GM12878 (cell line): ENCODE measurements around the gene MAGI2. TPM values are rescaled to one million over a fixed set of nuclear protein-coding genes. Genes with fewer than 3 reads are reported as not detected.

Source experiments
- ATAC-seq: fragments of 200-7000 bp; cut with Tn5 transposase; 3 replicates; pipeline ENCODE4 v1.9.1; 2020; ENCODE audit warnings: mild to moderate bottlenecking, moderate library complexity
- BruUV-seq: library from RNA; stranded (reverse); fragments of 400-500 nt; replicated peaks from 2 replicates; lab custom pipeline; 2021; lab: Mats Ljungman, UMichigan
- CTCF ChIA-PET: fragments of 300-600 bp; sonication (Branson Sonifier 250); formaldehyde crosslinking; extraction: SDS; loops from one replicate; lab custom pipeline; 2021; ENCODE audit warnings: inconsistent platforms; lab: Yijun Ruan, JAX
- POLR2A ChIA-PET: fragments of 350-600 bp; formaldehyde crosslinking; extraction: SDS; loops from one replicate; lab custom pipeline; 2021; ENCODE audit warnings: inconsistent platforms; lab: Charles Lee
- RAD21 ChIA-PET: fragments of 300-600 bp; sonication (Branson Sonifier 250); formaldehyde crosslinking; loops from one replicate; lab custom pipeline; 2023; ENCODE audit warnings: antibody characterized with exemption; ENCODE audit not compliant: unreplicated experiment; lab: Charles Lee
- SMC1A ChIA-PET: fragments of 300-600 bp; sonication (Branson Sonifier 250); formaldehyde crosslinking; loops from one replicate; lab custom pipeline; 2023; ENCODE audit not compliant: unreplicated experiment, uncharacterized antibody; lab: Charles Lee
- DNase-seq: peaks from one replicate; pipeline ENCODE4 v3.0.0-alpha.2; 2011; ENCODE audit warnings: low read depth, low spot score
- FAIRE-seq: peaks from 3 replicates; lab custom pipeline; 2011; peaks lifted over from hg19 to GRCh38; lab: Jason Lieb, UNC
- H2AFZ ChIP-seq: 2 replicates; pipeline ENCODE4 v1.6.0; 2011; ENCODE audit warnings: low read depth, low read length, control low read depth; ENCODE audit not compliant: control insufficient read depth
- H3K27ac ChIP-seq: 2 replicates; pipeline ENCODE4 v1.5.1; 2011; ENCODE audit warnings: control low read depth; ENCODE audit not compliant: control insufficient read depth, insufficient read depth
- H3K27me3 ChIP-seq, 2 experiments: replicated peaks in 1 of 2; 2 replicates each; pipeline versions ENCODE4 v1.6.0 to v1.6.1; 2011; ENCODE audit warnings: low read length in 1 of 2; ENCODE audit not compliant: control insufficient read depth in 2 of 2, insufficient read depth in 2 of 2
- H3K36me3 ChIP-seq, 2 experiments: 2 replicates each; pipeline ENCODE4 v1.5.1; 2011; ENCODE audit warnings: low read length in 1 of 2; ENCODE audit not compliant: control insufficient read depth in 2 of 2, insufficient read depth in 2 of 2
- H3K4me1 ChIP-seq: 2 replicates; pipeline ENCODE4 v1.6.1; 2011; ENCODE audit warnings: mild to moderate bottlenecking, low read length, moderate library complexity, mixed read lengths; ENCODE audit not compliant: control insufficient read depth, insufficient read depth
- H3K4me2 ChIP-seq: 2 replicates; pipeline ENCODE4 v1.6.0; 2011; ENCODE audit warnings: control low read depth; ENCODE audit not compliant: control insufficient read depth, insufficient read depth
- H3K4me3 ChIP-seq: fragments of 200-600 bp; sonication (generic); 2 replicates; pipeline ENCODE4 v1.5.1; 2016
- H3K79me2 ChIP-seq: 2 replicates; pipeline ENCODE4 v1.6.0; 2011; ENCODE audit warnings: low read length; ENCODE audit not compliant: control insufficient read depth, insufficient read depth
- H3K9ac ChIP-seq: 2 replicates; pipeline ENCODE4 v1.8.0; 2011; ENCODE audit warnings: low read length, control low read depth, mixed read lengths; ENCODE audit not compliant: control insufficient read depth, insufficient read depth
- H3K9me3 ChIP-seq: replicated peaks from 3 replicates; pipeline ENCODE4 v1.5.1; 2011; ENCODE audit warnings: mild to moderate bottlenecking, low read length; ENCODE audit not compliant: control insufficient read depth, insufficient read depth
- H4K20me1 ChIP-seq: 2 replicates; pipeline ENCODE4 v1.6.0; 2011; ENCODE audit not compliant: control insufficient read depth, insufficient read depth
- BRCA1 ChIP-seq: IDR thresholded peaks from 2 replicates; pipeline ENCODE4 v1.6.1; 2011; ENCODE audit warnings: low read depth, low read length, improper control_type of control experiment
- CBX3 ChIP-seq: fragments of 200-600 bp; sonication (generic); IDR thresholded peaks from 2 replicates; pipeline ENCODE4 v1.6.1; 2016; ENCODE audit warnings: low read depth, borderline replicate concordance
- CHD4 ChIP-seq: fragments of 200-600 bp; sonication (generic); IDR thresholded peaks from 2 replicates; pipeline ENCODE4 v1.6.1; 2016; ENCODE audit warnings: mild to moderate bottlenecking
- CREB1 ChIP-seq: IDR thresholded peaks from 2 replicates; pipeline ENCODE4 v1.6.1; 2012; ENCODE audit warnings: low read depth, mild to moderate bottlenecking, inconsistent platforms
- EP300 ChIP-seq, 2 experiments: fragments of 150-350 bp in 1 of 2; IDR thresholded peaks; 2 replicates each; pipeline ENCODE4 v1.6.1; 2011 to 2012; ENCODE audit warnings: low read depth in 2 of 2, low read length in 2 of 2, borderline replicate concordance in 1 of 2, improper control_type of control experiment in 1 of 2, inconsistent platforms in 1 of 2; ENCODE audit not compliant: control insufficient read depth in 1 of 2
- FOXK2 ChIP-seq: fragments of 450-650 bp; IDR thresholded peaks from 2 replicates; pipeline ENCODE4 v1.6.1; 2017; ENCODE audit warnings: mild to moderate bottlenecking, moderate library complexity
- HDAC2 ChIP-seq: fragments of 200-600 bp; sonication (generic); IDR thresholded peaks from 2 replicates; pipeline ENCODE4 v1.6.1; 2017
- KDM1A ChIP-seq: fragments of 200-600 bp; sonication (generic); IDR thresholded peaks from 2 replicates; pipeline ENCODE4 v1.6.1; 2016; ENCODE audit warnings: borderline replicate concordance
- MYC ChIP-seq: IDR thresholded peaks from 2 replicates; pipeline ENCODE4 v1.6.1; 2011; ENCODE audit warnings: mild to moderate bottlenecking, low read length, moderate library complexity, inconsistent platforms; ENCODE audit not compliant: insufficient read depth, insufficient replicate concordance, insufficient read length, severe bottlenecking
- NR2C1 ChIP-seq: fragments of 450-650 bp; IDR thresholded peaks from 2 replicates; pipeline ENCODE4 v1.6.1; 2017; ENCODE audit warnings: antibody characterized with exemption, mild to moderate bottlenecking, moderate library complexity
- NRF1 ChIP-seq: conservative IDR thresholded peaks from 2 replicates; pipeline ENCODE4 v1.6.1; 2011; ENCODE audit warnings: mild to moderate bottlenecking, low read depth, low read length, improper control_type of control experiment
- RB1 ChIP-seq: fragments of 450-650 bp; formaldehyde crosslinking; IDR thresholded peaks from 2 replicates; pipeline ENCODE4 v1.6.1; 2017; ENCODE audit warnings: mild to moderate bottlenecking, borderline replicate concordance
- SUPT20H ChIP-seq: IDR thresholded peaks from 2 replicates; pipeline ENCODE4 v1.6.1; 2011; ENCODE audit warnings: low read depth, mild to moderate bottlenecking, low read length, moderate library complexity, borderline replicate concordance; ENCODE audit not compliant: control insufficient read depth
- WGBS: methylation state at CpG from one replicate; pipeline ENCODE4 v1.1.6; 2016; ENCODE audit warnings: low lambda C conversion rate; ENCODE audit not compliant: insufficient replicate concordance, insufficient coverage; ENCODE audit errors: missing lambda C conversion rate; 5-methylcytosine and 5-hydroxymethylcytosine counted together
- in situ Hi-C: fragments of 300-500 bp; cut with MboI; formaldehyde crosslinking; loops from 9 replicates; pipeline ENCODE4 v1.14.3; 2018; ENCODE audit warnings: mixed read lengths
- intact Hi-C: fragments of 100-400 bp; cut with micrococcal nuclease; formaldehyde crosslinking; loops from one replicate; pipeline ENCODE4 v1.14.2; 2022; ENCODE audit not compliant: unreplicated experiment
- polyA plus RNA-seq, 11 experiments: library from polyadenylated mRNA; depleted of rRNA in 4 of 11; unstranded in 6 of 11; stranded (reverse) in 5 of 11; fragments of >200 nt; fragmentation: Nextera tagmentation in 4 of 11; fragmentation: Illumina TruSeq in 1 of 11; extraction: Ambion mirVana in 4 of 11; extraction: Trizol in 1 of 11; gene quantifications; 1 replicate in 1 of 11; 2 replicates in 10 of 11; pipeline versions ENCODE4 v1.2.1 to v1.2.3, GENCODE V29; 2011 to 2016; ENCODE audit warnings: inconsistent platforms in 2 of 11, missing spikeins in 2 of 11, low read depth in 1 of 11
- total RNA-seq, 4 experiments: library from RNA; depleted of rRNA in 3 of 4; stranded (reverse); fragments of >200 nt in 3 of 4; fragmentation: Illumina TruSeq in 1 of 4; extraction: Trizol in 1 of 4; gene quantifications; 2 replicates each; pipeline versions ENCODE4 v1.2.1 to v1.2.3, GENCODE V29; 2013 to 2021
- TF ChIP-seq, protein P1 (sequence below): IDR thresholded peaks from 2 replicates; pipeline ENCODE4 v1.6.1; 2012; ENCODE audit warnings: improper control_type of control experiment, low read depth, low read length; ENCODE audit not compliant: insufficient replicate concordance
- TF ChIP-seq, protein P2 (sequence below): fragments of 450-650 bp; IDR thresholded peaks from 2 replicates; pipeline ENCODE4 v1.6.1; 2014; ENCODE audit warnings: mild to moderate bottlenecking
- TF ChIP-seq, protein P3 (sequence below): IDR thresholded peaks from 2 replicates; pipeline ENCODE4 v1.6.1; 2012; ENCODE audit warnings: low read depth, low read length, improper control_type of control experiment

MAGI2 gene
- total and polyA plus RNA-seq, 10 of the 15 experiments (the other 5 are each of a cell fraction or from before 2014, with no cell fraction given): 0.01 to 0.31 (median 0.05) TPM; not detected in 2

DNA sequence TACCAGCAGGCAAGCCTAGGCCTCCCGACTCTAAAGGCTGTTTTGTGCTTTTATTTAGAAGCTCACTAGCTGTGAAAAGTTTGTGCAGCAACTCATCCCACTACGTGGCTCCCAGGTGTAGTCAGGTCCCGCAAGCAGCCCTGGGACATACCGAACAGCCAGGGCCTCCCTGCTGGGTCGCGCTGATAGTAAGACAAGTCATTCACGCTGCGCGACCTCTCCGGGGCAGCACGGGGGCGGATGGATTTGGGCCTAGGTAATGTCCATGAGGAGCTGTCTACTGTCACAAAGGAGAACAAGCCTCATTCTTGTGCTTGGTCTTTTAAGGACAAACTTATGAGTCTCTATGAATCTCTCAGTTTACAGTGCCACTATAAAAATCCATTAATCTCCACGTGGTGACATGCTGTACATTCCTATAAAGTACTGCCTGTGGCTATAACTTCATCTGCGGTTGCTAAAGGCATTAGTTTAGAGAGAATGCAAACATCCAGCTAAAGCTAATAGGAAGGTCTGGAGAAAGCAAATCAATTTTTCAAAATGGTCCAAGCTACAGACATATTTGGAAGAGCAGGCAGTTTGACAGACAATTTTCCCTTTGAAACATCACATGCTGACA, 1108.1 kb downstream of the MAGI2 start:
- WGBS: 58% methylated on average over 14 of the region's 14 CpGs
- H2AFZ ChIP-seq: no peak overlapping the region
- no peaks in the 10 kb centered on the region for H3K9me3 ChIP-seq
- no TSS peak for BruUV-seq
- no peak overlapping the region for H3K4me2 ChIP-seq
- intact Hi-C loops (no loop called here), in situ Hi-C loops (no loop called here)
- H3K9ac ChIP-seq: no peak overlapping the region
- H3K36me3 ChIP-seq: no peaks in the 10 kb centered on the region
- ChIA-PET POLR2A (no interaction called here), RAD21 (no interaction called here), CTCF (no interaction called here), SMC1A (no interaction called here)
- H3K79me2 ChIP-seq: no peaks in the 10 kb centered on the region
- no peaks in the 10 kb centered on the region; a peak in 1 of 4 replicates for H3K27me3 ChIP-seq
- FAIRE-seq (no peak), DNase-seq (no peak), ATAC-seq (no peak)
- no peak overlapping the region for H3K4me3 ChIP-seq
- no peaks in the 10 kb centered on the region for H4K20me1 ChIP-seq
- H3K4me1 ChIP-seq: no peaks in the 10 kb centered on the region
- no peak overlapping the region for H3K27ac ChIP-seq
- TF ChIP-seq HDAC2 (no peak), NR2C1 (no peak), NRF1 (no peak), EP300 (IDR thresholded peaks at IDR 0.05; ENCODE audit: borderline replicate concordance in 1 of 2, control insufficient read depth in 1 of 2, low read depth in 2 of 2, low read length in 2 of 2) (no peak), KDM1A (no peak), SUPT20H (no peak), MYC (no peak), CBX3 (no peak), BRCA1 (no peak), CHD4 (no peak), RB1 (no peak), FOXK2 (no peak), CREB1 (no peak)
- TF ChIP-seq, protein P1, sequence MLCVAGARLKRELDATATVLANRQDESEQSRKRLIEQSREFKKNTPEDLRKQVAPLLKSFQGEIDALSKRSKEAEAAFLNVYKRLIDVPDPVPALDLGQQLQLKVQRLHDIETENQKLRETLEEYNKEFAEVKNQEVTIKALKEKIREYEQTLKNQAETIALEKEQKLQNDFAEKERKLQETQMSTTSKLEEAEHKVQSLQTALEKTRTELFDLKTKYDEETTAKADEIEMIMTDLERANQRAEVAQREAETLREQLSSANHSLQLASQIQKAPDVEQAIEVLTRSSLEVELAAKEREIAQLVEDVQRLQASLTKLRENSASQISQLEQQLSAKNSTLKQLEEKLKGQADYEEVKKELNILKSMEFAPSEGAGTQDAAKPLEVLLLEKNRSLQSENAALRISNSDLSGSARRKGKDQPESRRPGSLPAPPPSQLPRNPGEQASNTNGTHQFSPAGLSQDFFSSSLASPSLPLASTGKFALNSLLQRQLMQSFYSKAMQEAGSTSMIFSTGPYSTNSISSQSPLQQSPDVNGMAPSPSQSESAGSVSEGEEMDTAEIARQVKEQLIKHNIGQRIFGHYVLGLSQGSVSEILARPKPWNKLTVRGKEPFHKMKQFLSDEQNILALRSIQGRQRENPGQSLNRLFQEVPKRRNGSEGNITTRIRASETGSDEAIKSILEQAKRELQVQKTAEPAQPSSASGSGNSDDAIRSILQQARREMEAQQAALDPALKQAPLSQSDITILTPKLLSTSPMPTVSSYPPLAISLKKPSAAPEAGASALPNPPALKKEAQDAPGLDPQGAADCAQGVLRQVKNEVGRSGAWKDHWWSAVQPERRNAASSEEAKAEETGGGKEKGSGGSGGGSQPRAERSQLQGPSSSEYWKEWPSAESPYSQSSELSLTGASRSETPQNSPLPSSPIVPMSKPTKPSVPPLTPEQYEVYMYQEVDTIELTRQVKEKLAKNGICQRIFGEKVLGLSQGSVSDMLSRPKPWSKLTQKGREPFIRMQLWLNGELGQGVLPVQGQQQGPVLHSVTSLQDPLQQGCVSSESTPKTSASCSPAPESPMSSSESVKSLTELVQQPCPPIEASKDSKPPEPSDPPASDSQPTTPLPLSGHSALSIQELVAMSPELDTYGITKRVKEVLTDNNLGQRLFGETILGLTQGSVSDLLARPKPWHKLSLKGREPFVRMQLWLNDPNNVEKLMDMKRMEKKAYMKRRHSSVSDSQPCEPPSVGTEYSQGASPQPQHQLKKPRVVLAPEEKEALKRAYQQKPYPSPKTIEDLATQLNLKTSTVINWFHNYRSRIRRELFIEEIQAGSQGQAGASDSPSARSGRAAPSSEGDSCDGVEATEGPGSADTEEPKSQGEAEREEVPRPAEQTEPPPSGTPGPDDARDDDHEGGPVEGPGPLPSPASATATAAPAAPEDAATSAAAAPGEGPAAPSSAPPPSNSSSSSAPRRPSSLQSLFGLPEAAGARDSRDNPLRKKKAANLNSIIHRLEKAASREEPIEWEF: no peak
- TF ChIP-seq, protein P2, sequence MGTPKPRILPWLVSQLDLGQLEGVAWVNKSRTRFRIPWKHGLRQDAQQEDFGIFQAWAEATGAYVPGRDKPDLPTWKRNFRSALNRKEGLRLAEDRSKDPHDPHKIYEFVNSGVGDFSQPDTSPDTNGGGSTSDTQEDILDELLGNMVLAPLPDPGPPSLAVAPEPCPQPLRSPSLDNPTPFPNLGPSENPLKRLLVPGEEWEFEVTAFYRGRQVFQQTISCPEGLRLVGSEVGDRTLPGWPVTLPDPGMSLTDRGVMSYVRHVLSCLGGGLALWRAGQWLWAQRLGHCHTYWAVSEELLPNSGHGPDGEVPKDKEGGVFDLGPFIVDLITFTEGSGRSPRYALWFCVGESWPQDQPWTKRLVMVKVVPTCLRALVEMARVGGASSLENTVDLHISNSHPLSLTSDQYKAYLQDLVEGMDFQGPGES: no peak
- TF ChIP-seq, protein P3, sequence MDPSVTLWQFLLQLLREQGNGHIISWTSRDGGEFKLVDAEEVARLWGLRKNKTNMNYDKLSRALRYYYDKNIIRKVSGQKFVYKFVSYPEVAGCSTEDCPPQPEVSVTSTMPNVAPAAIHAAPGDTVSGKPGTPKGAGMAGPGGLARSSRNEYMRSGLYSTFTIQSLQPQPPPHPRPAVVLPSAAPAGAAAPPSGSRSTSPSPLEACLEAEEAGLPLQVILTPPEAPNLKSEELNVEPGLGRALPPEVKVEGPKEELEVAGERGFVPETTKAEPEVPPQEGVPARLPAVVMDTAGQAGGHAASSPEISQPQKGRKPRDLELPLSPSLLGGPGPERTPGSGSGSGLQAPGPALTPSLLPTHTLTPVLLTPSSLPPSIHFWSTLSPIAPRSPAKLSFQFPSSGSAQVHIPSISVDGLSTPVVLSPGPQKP: no peak
